Breast epithelium (tissue), 4 donors: ENCODE measurements around the gene TXNL1. TPM values are rescaled to one million over a fixed set of nuclear protein-coding genes. Genes with fewer than 3 reads are reported as not detected.

Source experiments
- DNase-seq, 2 donors: peaks; one replicate each; pipeline ENCODE4 v3.0.0-alpha.2; 2019; ENCODE audit warnings: low spot score in 2 of 2
- H3K27ac ChIP-seq, 2 donors: fragments of 200-600 bp; sonication (generic) in 1 of 2; one replicate each; pipeline ENCODE4 v1.5.1; 2016 to 2019; ENCODE audit warnings: mild to moderate bottlenecking in 1 of 2
- H3K27me3 ChIP-seq, 2 donors: fragments of 200-600 bp; sonication (generic) in 1 of 2; one replicate each; pipeline versions ENCODE4 v1.5.1 to v1.6.0; 2017 to 2019; ENCODE audit warnings: control low read depth in 1 of 2, mild to moderate bottlenecking in 1 of 2
- H3K36me3 ChIP-seq: fragments of 200-600 bp; one replicate; pipeline ENCODE4 v1.5.1; 2019
- H3K4me1 ChIP-seq, 2 donors: fragments of 200-600 bp; sonication (generic); one replicate each; pipeline ENCODE4 v1.5.1; 2016 to 2019; ENCODE audit warnings: control low read depth in 1 of 2
- H3K4me3 ChIP-seq, 3 donors: fragments of 200-600 bp; sonication (generic); 1 replicate in 2 of 3; 2 replicates in 1 of 3; pipeline ENCODE4 v1.5.1; 2016 to 2019; ENCODE audit warnings: mild to moderate bottlenecking in 3 of 3, moderate library complexity in 2 of 3
- H3K9me3 ChIP-seq, 2 donors: fragments of 200-600 bp; sonication (generic) in 1 of 2; one replicate each; pipeline ENCODE4 v1.5.1; 2016 to 2019; ENCODE audit warnings: control low read depth in 1 of 2
- CTCF ChIP-seq, 3 donors: fragments of 450-650 bp; IDR thresholded peaks; one replicate each; pipeline ENCODE4 v1.5.1; 2016 to 2017; ENCODE audit warnings: antibody characterized with exemption in 3 of 3, mild to moderate bottlenecking in 3 of 3, moderate library complexity in 3 of 3
- POLR2A ChIP-seq: fragments of 450-650 bp; IDR thresholded peaks from one replicate; pipeline ENCODE4 v1.6.1; 2016; ENCODE audit warnings: antibody characterized with exemption, mild to moderate bottlenecking, moderate library complexity
- POLR2AphosphoS5 ChIP-seq, 3 donors: sonication (generic); formaldehyde crosslinking; IDR thresholded peaks; one replicate each; pipeline ENCODE4 v1.6.1; 2017; ENCODE audit warnings: antibody characterized with exemption in 3 of 3
- intact Hi-C: fragments of 100-400 bp; cut with DNase I; formaldehyde crosslinking; loops from one replicate; pipeline ENCODE4 v1.15.1; 2023; ENCODE audit warnings: low total_unique reads
- total RNA-seq, 3 donors: library from RNA; depleted of rRNA; stranded (reverse); fragments of >200 nt; gene quantifications; one replicate each; pipeline ENCODE4 v1.1.0, GENCODE V29; 2016

TXNL1 gene
- total RNA-seq, 3 donors from 2014 or later: 35.4 to 47.0 (median 45.5) TPM

DNA sequence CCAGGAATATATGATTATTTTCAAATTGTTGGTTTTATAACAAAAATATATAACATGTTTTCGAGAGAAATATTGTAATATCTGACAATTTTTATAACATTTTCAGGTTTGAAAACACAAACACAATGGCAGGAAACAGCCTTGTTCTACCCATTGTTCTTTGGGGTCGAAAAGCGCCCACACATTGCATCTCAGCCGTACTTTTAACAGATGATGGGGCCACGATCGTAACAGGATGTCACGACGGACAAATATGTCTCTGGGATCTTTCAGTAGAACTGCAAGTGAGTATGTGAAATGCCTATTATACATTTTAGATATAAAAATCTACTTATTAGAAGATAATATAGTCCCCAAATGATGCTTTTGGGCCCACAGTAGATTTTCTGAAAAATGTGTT is 34.0 kb upstream of the TXNL1 start:
- no peaks in the 10 kb centered on the region for H3K4me1 ChIP-seq
- no peak overlapping the region for H3K27ac ChIP-seq
- no peaks in the 10 kb centered on the region for H3K27me3 ChIP-seq
- H3K9me3 ChIP-seq: no peaks in the 10 kb centered on the region
- intact Hi-C loops: no loop called here
- TF ChIP-seq CTCF (IDR thresholded peaks at IDR 0.05) (no peak), POLR2A (no peak), POLR2AphosphoS5 (IDR thresholded peaks at IDR 0.05) (no peak)
- H3K36me3 ChIP-seq: no peaks in the 10 kb centered on the region
- H3K4me3 ChIP-seq: no peak overlapping the region
- no peak for DNase-seq

GRCh38 chr18:56662902-56663301 is 24.5 kb upstream of the TXNL1 start:
- no peak overlapping the region for H3K4me3 ChIP-seq
- TF ChIP-seq POLR2AphosphoS5 (IDR thresholded peaks at IDR 0.05): no peak
- TF ChIP-seq POLR2A: no peak
- TF ChIP-seq CTCF (IDR thresholded peaks at IDR 0.05): no peak
- intact Hi-C loops: no loop called here

GRCh38 chr18:56662502-56662901 is 24.1 kb upstream of the TXNL1 start:
- H3K4me3 ChIP-seq: no peak overlapping the region
- H3K9me3 ChIP-seq: no peaks in the 10 kb centered on the region
- intact Hi-C loops: no loop called here
- no peak for DNase-seq
- TF ChIP-seq POLR2AphosphoS5 (IDR thresholded peaks at IDR 0.05) (no peak), POLR2A (no peak), CTCF (IDR thresholded peaks at IDR 0.05) (no peak)
- H3K4me1 ChIP-seq: no peaks in the 10 kb centered on the region
- no peaks in the 10 kb centered on the region for H3K36me3 ChIP-seq
- H3K27ac ChIP-seq: no peak overlapping the region
- H3K27me3 ChIP-seq: no peaks in the 10 kb centered on the region

More at GRCh38 chr18:56662902-56663301, 24.5 kb upstream of the TXNL1 start:
- H3K27me3 ChIP-seq: no peaks in the 10 kb centered on the region
- no peak overlapping the region for H3K27ac ChIP-seq
- DNase-seq: no peak
- H3K36me3 ChIP-seq: no peaks in the 10 kb centered on the region
- H3K4me1 ChIP-seq: no peaks in the 10 kb centered on the region
- no peaks in the 10 kb centered on the region for H3K9me3 ChIP-seq

DNA sequence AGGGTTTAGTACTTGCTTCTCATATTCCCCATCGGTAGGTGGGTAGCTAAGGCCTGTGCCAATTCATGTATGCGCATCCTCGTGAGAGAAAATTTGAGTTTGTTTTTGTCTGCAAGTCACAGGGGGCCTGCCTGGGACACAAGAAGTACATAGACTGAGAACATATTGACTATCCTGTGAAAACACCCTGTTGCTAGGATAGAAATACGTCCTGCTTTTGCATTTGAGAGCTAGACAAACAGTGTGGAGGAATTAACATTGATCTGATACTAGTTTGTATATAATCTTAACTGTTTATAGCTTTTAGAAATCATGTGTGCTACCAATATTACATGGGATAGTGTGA is 23.6 kb upstream of the TXNL1 start:
- Histone ChIP-seq H3K27ac (no peak overlapping the region), H3K9me3 (no peaks in the 10 kb centered on the region), H3K4me1 (no peaks in the 10 kb centered on the region), H3K36me3 (no peaks in the 10 kb centered on the region), H3K4me3 (no peak overlapping the region), H3K27me3 (no peaks in the 10 kb centered on the region)
- no peak for DNase-seq
- TF ChIP-seq POLR2AphosphoS5 (IDR thresholded peaks at IDR 0.05) (no peak), CTCF (IDR thresholded peaks at IDR 0.05) (no peak), POLR2A (no peak)
- intact Hi-C loops: no loop called here

GRCh38 chr18:56661360-56662062 is 23.1 kb upstream of the TXNL1 start:
- no peak for TF ChIP-seq POLR2A
- no peak for TF ChIP-seq CTCF (IDR thresholded peaks at IDR 0.05)
- TF ChIP-seq POLR2AphosphoS5 (IDR thresholded peaks at IDR 0.05): no peak
- no peak for DNase-seq
- intact Hi-C loops: no loop called here
- no peak overlapping the region for H3K4me3 ChIP-seq
- H3K27me3 ChIP-seq: no peaks in the 10 kb centered on the region
- no peaks in the 10 kb centered on the region for H3K4me1 ChIP-seq
- H3K36me3 ChIP-seq: no peaks in the 10 kb centered on the region
- H3K9me3 ChIP-seq: no peaks in the 10 kb centered on the region
- H3K27ac ChIP-seq: no peak overlapping the region
